GM10266 (cell line): ENCODE data around the gene E4F1.

Source experiments
- DNase-seq: peaks from one replicate; pipeline ENCODE4 v3.0.0; 2012; ENCODE audit errors: extremely low spot score
- TF ChIP-seq, protein P1 (sequence below): IDR thresholded peaks from 2 replicates; pipeline ENCODE4 v1.5.1; 2012; ENCODE audit warnings: mild to moderate bottlenecking, low read depth; ENCODE audit not compliant: control insufficient read depth, insufficient read depth; ENCODE audit errors: missing control alignments

E4F1 gene

DNA sequence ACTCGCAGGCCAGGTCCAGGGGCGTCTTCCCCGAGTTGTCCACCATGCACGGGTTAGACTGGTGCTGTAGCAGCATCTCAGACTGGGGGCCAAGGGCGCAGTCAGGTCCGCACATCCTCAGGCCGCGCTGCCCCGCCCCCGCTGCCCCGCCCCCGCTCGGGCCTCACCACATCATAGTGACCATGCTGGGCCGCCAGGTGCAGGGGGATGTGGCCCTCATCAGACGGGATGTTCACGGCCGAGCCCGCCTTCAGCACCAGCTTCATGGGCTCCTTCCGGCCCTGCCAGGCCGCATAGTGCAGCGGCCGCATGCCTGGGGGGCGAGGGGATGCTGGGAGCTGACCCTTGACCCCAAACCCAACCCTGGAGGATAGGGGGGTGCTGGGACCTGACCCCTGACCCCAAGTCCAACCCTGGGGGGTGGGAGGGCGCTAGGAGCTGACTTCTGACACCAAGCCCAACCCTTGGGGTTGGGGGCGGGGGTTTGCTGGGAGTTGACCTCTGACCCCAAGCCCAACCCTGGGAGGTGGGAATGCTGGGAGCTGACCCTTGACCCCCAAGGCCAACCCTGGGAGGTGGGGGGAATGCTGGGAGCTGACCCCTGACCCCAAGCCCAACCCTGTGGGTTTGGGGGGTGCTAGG lies 34.0 kb upstream of the E4F1 start:
- TF ChIP-seq, protein P1, sequence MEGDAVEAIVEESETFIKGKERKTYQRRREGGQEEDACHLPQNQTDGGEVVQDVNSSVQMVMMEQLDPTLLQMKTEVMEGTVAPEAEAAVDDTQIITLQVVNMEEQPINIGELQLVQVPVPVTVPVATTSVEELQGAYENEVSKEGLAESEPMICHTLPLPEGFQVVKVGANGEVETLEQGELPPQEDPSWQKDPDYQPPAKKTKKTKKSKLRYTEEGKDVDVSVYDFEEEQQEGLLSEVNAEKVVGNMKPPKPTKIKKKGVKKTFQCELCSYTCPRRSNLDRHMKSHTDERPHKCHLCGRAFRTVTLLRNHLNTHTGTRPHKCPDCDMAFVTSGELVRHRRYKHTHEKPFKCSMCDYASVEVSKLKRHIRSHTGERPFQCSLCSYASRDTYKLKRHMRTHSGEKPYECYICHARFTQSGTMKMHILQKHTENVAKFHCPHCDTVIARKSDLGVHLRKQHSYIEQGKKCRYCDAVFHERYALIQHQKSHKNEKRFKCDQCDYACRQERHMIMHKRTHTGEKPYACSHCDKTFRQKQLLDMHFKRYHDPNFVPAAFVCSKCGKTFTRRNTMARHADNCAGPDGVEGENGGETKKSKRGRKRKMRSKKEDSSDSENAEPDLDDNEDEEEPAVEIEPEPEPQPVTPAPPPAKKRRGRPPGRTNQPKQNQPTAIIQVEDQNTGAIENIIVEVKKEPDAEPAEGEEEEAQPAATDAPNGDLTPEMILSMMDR: no peak
- no peak for DNase-seq

DNA sequence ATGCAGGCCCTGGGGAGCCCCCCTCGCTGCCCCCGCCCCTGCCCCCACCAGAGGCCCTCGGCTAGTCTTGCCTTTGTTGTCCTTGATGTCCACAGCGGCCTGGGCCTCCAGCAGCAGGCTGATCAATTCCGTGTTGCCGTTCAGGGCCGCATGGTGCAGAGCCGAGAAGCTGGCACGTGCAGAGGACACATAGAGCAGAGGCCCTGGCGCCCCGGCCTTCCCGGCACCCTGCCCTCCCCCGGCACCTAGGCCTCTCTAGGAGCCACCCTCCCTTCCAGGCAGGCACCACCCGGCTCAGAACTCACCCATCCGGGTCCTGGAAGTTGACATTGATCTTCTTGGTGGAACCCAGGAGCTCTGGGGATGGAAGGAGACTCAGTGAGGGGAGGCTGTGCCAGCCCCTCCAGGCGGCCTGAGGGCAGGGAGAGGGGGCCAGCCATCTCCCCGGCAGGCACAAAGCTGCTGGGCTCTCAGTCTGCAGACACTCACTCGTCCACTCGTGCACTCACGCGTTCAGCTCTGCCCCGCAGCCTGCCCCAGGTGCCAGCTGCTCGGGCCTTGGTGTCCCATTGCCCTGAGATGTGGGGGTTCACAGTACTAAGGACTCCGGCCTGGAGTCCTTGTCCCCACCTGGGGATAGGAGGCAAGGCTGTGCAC lies 33.3 kb upstream of the E4F1 start:
- TF ChIP-seq, protein P1: no peak
- DNase-seq: no peak

DNA sequence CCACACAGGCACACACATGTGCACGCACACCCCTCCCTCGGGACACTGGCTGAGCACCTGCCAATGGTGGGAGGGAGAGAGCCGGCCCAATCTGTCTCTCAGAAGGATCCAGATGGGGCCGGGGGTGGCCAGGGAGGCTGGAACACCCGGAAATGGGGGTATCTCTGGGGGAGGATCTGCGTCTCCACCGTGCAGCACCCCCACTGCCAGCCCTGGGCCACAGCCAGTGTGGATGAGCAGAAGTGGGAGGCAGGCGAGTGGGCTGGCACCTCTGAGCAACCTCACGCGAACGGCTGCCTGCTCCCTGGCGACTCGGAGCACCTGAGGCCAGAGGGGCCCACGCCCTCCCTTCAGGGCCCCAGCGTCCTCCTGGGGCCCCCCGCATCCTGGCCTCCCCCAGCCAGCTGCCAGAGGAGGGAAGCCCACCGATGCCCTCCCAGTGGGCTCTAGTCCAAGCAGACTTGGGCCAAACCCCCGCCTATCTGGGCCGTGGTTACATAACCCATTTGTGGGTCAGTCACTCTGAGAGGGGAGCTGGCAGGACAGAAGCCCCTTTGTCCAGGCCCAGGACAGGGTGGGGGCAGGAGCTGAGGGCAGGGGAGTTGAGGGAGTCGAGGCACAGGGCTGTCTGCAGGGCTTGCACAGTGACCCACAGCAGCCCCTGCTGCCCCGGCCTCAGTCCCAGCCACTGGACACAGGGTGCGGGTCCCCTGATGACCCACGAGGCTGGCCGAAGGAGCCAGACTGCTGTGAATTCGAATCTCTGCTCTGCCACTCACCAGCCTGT lies 32.5 kb upstream of the E4F1 start:
- TF ChIP-seq, protein P1: no peak

DNA sequence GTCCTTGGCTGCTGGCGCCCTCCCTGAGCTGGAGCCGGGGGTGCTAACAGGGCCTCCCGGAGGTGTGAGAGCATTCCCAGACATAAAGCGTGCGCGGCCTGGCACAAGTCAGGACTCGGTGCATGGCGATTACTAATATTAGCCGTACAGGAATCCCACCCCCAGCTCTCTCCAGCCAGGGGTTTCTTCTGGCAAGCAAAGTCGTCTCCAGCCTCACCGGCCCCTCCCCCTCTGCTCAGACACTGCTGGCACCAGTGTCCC lies 32.0 kb upstream of the E4F1 start:
- DNase-seq: no peak
- TF ChIP-seq, protein P1: no peak

More for the DNA sequence above, 32.5 kb upstream of the E4F1 start:
- no peak for DNase-seq

DNA sequence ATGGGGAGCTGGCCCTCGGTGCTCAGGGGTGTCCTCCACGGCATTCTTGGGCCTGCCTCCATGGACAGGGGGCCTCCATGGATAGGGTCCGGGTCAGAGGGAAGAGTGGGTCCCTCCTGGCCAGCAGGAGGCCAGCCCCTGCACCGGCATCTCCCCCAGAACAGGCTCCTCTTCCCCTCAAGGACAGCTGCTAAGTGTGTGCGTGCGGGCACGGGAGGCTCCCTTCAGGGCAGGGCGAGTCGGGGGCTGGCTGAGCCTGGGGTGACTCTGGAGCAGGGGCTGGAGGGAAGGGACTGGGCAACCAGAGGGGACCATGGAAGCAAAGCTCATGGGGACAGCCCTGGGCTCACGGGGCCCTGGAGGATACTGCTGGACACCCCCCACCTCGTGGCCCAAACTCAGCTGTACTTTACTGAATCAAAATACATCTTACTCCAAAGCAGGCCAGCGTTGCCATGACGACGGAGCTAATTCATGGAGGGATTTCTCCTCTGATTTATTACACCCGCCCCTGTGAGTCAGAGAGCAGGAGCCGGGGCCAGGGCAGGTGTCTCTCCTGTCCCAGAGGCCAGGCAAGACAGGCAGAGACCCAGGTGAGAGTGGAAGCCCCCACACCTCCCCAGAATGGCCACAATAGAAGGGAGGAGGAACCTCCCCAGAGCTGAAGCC lies 29.1 kb upstream of the E4F1 start:
- DNase-seq: no peak
- TF ChIP-seq, protein P1: no peak

DNA sequence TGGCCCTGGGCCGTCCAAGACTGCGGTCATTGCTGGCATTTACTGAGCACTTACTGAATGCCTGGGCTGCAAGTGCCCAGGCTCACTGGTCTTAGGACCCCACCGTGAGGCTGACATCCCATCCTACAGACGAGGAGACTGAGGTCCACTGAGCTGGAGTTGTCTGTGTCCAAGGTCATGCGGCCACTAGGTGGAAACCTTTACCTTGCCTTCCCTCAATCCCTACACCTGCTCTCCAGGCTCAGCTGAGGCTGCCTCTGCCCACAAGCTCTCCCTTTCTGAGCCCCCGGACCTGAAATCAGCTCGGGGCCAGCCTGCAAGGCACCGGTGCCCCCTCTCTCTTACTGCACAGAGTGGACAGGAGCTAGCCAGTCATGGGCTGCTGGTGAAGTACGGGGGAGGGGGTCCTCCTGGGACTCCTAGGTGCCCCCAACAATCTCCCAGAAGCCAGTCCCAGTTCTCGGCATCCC lies 28.5 kb upstream of the E4F1 start:
- TF ChIP-seq, protein P1: peak; percentile 71
- peak; percentile 85 for DNase-seq
